ENCODE measurements around the gene RUNX1.

The RUNX1 gene

DNA sequence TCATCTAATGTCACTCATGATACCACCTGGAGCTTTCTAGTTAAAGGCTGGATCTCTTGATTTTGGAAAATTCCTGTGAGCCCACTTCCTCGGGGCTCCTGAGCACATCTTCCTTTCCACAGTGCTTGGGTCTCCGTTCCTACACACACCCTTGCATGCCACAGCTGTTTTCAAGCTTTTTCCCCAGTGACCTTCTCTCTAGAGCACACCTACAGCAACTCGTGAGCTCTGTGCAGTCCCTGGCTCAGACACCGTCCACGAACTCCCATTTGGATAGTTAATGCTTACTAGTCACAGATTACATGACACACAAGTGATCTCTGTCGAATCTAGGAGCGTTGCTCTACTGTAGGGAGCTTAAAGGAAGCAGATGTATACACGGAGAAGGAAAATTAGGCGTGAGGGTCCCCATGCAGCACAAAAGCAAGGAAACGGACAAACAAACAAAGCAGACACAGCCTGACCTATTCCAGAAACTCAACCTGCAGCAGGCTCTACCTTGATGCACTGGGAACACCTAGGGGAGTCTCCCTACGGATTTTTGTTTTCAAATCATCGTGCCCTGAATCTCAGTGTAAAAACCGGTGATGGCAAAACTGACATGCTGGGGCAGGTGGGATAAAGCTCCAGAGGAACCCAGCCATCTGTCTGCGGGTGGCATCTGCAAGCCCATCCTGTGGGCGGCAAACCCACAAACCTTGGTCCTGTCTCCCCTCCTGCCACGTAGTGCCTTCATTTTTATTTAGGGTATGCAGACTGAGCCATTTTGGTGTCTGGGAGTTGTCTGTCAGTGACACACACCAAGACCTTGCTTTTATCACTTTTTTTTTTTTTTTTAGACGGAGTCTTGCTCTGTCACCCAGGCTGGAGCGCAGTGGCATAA is 177.8 kb downstream of the RUNX1 start:
- DNase-seq = no peak

DNA sequence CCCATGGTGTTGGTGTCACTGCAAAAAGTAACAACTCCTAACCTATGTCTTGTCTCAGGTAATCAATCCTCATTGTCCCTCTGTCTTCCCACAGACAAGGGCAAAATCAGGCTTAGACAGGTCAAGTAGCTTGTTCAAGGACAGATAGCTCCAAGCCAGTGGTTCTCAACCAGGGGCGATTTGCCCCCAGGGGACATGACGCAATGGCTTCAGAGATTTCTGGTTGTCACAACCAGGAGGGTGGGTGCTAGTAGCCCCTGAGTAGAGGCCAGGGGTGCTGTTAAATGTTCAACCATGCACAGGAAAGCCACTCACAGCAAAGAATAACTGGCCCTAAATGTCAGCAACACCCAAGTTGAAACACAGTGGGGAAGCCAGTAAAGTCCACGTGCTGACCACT is 178.9 kb downstream of the RUNX1 start:
- no peak for DNase-seq

DNA sequence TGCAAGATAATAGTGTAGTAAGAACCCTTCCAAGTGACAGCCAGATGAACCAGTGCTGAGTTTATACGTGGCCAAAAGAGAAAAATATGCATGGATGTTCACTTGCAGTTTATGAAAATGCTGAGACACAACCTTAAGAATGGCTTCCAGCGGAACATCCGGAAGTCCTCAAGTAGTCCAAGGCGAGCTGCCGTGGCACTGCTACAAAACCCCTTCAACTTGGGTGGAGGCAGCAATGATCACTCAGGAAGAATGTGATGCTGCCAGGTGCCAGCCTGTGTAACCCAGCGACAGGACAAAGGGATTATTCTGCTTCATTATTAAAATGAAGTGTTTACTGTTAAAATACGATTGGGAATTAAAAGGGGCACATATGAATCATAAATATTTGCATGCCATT is 179.6 kb downstream of the RUNX1 start:
- DNase-seq = no peak

DNA sequence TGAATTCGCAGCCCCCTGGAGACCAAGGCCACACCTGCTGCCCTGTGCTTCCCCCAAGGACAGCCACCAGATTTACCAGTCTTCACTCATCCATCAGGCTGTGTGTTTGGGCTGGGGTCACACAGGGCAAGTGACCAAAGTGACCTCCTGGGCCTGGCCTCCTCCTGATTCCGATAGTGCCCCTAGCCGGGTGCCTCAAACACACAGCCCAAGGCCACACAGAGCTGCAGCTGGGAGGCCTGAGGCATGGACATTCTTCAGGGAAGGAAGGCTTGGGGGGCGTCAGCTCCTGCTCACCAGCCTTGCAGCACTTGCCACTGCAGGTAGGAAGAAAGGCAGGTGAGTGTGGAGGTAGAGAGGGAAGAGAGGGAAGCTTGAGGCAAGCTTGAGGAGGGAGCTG is 181.3 kb downstream of the RUNX1 start:
- no peak for DNase-seq

DNA sequence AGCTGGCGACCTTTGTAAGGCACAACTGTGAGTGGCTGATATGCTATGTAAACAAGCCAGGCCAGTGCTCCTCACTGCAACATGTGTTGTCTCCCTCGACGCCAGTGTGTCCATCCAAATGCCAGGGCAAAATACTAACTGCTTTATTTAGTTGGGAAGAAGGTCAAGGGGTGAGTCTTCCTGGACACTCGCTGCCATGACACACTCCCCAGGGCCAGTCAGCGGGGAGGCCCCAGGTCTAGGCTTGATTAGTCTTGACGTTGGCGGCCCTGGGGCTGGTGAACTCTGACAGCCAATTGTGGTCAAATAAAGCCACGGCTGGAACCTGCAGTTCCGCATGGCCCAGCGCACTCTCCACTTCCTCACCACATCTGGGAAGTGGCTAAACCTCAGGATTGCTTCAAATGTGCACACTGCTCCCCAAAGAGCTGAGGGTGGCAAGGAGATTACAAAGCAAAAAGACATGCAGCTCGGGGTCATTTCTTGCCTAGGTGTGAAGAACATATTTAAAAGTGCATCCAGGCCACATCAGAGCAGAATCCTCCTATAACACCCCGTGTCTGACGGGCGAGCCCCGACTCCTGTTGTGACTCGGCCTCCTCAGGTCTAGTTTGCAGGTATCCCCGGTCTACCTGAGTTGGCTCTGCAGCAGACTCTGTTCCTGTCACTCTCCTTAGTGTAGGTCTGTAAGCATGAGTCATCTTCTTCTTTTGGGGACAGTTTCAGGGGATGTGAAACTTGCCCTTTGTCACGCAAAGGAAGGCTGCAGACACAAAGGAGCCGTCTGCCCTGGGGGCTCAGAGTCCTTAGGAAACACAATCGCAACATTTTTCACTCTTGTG is 183.5 kb downstream of the RUNX1 start:
- peak in 1 of 2 experiments; percentile 9 for DNase-seq

DNA sequence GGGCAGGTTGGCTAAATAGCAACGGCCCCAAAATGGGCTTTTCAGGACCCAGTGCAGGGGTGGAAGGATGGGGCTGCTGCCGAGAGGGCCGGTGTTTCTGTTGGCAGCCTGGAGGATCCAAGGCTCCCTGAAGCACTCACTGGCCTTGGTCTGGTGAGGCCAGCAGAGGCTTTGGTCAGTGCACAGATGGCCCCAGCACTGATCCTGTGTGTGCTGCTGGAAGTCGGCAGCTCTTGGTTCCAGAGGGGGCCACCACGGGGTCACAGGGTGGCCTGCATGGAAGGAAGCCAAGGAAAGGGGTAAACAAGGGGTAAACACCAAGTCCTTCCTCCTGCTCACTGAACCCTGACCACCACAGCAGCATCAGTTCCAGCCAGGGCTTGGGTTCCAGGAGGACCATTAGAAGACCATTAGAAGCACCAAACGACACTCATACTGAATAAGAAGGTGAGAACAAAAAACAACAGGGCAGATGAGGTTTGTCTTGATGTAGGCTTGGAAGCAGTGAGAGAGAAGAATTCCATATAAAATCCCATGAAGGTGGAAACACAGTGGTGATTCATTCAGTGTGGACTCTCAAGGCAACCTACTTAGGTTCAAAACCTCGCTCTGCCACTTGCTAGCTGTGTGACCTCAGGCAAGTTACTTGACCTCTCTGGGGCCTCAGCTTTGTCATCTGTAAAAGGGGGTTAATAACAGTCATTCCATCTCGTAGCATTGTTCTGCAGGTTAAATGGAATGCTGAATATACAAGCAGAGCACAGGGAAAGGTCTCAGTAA is 184.5 kb downstream of the RUNX1 start:
- no peak for DNase-seq

DNA sequence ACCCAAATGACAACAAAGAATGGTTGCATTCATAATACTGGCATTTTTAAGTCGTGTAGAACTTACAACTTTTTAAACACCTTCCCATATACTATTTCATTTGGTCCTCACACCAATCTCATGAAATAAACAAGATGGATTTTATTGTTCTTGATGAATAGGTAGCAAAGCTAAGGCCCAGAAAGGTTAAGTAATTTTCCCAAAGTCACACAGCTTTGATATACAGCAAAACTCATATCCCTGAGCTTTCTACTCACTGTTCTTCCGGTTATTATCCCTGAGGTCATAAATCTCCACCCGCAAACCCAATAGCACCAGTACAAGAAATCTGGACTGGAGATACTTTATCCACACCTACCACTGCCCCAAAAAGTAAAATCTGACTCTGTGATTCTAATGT is 186.2 kb downstream of the RUNX1 start:
- DNase-seq = no peak

DNA sequence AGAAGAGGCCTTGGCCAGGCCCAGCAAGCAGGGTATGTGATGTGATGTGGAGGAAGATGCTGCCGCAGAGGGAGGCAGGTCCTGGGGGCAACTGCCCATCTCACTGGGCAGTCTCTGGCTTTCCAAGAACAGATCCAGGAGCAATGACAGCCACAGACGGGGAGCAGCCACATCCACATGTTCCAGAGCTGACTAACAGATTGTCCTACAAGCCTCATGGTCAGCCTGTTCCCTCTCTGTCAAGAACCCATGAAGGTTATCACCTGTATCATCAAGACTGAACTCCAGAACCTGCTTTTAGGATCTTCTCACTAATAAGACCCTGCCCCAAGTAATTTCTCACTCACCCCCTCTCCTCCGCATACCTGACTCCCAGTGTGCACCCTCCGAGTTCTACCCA is 187.8 kb downstream of the RUNX1 start:
- no peak for DNase-seq

DNA sequence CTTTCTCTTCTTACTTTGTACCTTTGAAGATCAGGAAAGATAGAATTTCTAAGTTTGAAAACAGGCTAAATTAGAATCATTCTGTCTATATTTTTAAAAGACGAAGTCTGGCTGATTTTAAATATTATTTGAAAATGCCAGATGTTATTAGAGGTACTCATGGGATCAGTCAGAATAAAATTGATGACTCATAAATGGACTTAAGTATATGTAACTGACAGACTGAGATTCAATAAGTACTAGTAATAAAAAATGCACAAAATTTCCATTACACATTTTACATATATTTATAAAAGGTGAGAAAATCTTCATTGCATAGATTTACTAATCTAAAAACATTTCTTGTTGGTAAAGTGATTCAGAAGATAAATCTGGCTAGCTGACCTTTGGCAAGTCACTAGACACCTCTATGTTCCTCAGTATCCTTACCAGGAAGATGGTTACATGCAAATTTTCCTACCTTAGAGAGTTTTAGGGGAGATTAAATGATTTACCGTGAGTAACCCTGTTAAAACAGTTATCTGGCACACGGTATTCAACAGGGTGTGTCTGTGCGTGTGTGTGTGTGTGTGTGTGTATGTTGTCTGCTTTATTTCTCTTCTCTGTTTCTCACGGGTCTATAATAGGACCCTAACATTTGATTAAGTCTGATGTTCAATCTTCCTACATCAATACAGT is 189.0 kb downstream of the RUNX1 start:
- no peak for DNase-seq

DNA sequence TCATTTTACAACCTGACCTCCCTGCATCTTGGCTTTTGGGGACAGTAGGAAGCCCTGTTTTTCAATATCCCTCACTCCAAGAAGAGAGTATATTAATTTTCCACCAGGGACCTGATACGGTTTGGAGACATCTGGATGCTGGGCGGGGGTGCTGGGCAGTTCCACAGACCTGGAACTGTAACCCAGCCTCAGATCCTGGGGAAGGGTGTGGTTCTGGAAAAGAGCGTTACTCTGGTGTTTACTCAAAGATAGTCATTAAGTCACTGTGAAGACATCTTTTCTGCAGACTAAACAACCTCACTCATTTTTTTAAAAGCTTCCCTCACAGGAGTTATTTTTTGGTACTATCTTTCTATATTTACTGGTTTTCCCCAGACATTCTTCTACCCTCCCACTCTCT is 190.5 kb downstream of the RUNX1 start:
- DNase-seq = no peak

DNA sequence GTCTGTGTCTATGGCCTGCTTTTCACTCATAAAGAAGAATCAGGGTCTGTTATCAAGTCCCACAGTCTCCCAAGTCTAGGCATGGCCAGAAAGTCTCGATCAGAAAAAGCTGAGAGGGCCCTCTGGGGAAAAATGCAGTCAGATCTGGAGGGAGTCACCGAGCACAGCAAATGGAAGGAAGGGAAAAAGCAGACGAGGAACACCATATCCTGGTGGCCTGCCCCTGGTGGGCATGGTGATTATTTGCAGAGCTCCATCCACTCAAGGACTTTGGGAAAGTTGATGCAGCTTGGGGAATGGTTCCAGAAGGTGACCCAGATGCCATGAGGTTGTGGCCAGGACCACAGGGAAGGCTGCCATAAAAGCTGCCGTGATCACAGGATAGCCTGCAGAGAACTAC is 191.2 kb downstream of the RUNX1 start:
- no peak for DNase-seq

DNA sequence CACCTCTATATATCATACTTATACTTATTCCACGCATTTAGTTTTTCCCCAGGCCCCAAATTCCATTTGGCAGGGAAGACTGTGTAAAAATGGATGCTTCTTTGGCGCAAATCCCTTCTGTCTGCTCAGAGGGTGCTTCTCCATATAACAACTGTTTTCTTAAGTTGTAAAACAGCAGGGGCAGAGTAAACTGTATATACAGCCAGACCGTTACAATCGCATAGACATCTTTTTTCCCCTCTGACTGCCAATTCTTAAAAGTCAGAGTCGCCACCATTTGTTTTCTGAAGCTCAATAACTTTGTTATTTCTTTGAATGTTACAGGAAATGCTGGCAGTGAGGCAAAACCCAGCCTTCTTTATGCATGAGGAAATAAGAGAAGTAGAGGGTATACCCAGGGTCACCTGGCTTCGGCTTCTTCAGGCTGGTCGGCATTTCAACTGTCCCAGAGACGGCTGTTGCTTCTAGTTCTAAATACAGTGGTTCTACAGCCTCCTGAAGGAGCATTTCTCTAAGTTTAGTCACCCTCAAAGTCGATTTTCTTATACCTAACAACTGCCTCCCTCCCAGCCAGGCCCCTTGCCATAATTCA is 191.9 kb downstream of the RUNX1 start:
- DNase-seq = no peak

DNA sequence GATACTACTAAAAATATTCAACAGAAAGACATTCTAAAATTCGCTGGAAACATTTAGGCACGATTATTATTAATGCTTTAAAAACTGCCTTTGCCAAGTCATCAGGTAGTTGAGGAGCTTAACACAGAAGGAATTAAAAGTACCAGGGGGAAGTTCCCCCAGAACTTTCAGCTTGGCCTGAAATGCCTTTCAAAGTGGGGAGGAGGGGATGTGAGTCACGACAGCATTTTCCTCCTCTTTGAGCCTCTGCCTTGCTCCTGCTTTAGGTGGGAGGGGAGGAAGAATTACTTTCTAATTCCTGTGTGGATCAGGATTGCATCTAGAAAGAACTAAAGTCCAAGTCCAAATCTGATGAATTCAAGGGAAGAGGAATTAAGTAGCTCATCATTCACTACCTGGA is 196.7 kb downstream of the RUNX1 start:
- DNase-seq = no peak

DNA sequence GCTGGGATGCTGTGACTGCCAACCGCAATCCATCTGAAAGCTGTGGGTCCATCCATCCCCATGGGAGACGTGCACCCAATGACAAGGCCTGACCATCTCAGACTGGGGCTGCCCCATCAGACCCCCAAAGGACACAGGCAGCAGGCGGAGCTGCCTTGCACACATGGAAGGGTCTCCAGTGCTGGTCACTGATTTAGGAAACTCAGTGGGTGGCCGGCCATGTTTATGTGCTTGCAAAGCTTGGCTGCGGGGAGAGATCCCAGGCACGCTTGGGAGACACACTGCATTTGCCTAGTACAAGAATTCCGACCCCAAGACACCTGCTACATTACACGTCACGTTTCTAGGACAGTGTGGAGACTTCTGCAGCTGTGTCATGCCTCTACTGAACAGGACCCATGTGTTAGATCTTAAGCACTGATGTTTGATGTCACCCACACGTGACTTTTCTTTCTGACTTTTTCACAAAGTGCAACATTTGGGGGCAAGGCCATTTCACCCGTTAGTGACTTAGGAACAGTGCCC is 198.9 kb downstream of the RUNX1 start:
- no peak for DNase-seq

DNA sequence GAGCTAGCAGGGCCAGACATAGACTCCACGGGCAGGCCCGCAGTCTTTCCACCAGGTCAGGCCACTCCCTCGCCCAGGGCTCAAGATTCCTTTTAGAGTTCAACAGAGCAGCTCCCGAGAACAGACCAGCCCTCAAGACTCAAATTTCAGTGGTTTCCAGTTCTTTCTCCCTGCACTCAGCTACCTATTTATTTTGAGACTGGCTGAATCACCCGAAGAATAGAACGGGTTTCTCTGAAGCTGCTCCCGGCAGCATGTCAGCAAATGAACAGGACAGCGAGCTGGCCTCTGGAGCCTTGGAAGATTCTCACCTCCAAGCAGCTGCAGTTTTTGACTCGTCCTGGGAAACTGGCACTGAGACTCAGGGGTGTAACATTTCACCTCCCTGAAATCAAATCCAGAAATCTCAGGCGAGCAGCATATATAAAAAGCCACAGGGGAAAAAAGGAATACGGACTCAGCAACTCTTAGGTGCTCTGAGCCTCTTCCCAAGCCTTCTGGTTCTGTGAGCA is 202.4 kb downstream of the RUNX1 start:
- DNase-seq = no peak

DNA sequence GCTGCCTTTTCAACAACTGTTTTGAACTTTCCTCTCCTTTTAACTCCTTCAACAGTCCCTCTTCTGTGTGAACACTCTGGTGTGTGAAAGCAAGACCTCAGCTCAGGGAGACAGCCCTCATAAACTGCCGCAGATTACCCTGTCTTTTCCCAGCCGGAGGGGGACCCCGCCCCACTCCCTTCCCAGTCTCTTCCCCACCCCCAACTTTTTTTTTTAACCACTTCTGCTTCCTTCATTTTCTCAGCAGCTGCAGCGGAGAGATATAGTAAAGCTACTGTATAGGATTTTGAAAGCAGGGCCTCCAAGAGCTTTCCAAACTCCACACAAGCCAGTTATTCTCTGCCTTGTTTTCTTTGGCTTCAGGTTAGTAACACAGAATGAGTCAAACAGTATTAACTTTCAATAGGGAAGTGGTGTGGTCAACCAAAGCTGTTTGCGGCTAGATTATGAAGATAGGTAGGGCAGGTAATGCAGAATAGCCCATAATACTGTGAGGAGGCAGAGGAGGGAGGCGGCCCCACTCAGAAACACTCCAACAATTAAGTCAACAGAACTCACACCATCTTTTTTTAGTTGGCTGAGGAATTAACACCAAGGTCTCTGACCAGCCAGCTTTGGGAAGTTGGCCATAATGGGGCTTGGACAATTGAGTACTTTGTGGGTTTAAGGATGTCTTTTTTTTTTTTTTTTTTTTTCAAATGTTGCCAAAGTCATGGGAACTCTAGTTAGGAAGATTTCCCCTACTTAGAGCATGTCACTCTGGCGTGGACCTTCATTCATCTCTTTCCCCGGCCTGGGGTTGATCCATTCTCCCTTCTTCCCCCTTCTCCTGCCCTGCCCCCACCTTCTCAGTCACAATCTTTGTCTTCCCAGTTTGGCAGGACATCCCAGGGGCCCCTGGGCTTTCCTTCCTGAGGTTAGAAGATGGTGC is 203.3 kb downstream of the RUNX1 start:
- DNase-seq = peak; percentile 13 to 14

DNA sequence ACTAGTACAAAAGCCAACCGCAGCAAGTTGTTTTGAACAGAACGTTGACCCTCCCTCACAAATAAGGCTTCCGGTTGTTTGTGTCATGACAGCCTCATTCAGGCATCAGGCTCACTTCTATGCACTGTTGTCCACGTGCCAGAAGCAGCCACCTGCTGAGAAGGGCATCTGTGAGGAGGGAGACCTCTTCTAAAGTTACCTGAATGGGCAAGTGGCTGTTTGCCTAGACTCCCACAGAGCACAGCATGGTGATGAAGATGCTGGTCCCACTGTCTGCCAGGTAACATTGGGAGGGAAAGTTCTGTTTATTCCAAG is 204.2 kb downstream of the RUNX1 start:
- no peak for DNase-seq

DNA sequence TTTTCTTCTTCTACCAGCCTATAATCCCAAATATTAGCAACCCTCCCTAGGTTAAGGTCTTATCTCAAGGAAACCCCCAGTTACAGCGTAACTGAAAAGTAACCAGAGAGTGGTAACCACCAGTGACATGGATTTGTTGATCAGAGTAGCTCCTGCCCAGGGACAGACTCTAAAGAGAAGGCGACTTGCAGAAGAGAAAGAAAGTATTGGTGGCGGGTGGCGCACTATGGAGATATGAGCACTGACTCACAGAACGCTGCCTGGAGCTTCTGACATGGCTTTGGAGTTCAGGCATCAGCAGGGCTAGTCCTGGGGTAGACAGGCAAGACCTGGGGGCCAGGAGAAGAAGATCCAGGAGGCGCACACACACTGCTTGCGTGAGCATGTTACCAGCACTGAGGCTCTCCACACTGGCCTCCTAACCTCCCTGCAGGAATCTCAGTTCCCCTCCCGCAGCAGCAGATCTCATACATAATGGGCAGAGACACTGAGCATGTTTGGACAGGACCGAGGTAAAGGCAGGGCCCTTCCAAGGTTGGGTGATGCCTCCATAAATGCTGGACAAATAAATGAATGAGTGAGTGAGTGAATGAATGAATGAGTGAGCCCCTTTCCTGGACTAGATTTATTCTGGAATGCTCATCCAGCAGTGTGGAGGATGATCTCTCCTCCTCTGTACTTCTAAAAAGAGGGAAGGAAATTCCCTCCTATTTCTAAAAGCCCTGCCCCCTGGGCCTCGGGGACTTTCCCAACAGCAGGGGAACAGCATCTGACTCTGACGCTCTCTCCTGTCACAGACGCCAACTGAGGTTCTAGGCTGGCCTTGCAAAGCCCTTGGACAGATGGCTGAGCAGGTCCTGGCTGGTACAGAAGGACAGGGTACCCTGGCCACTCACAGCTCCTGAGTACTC is 204.8 kb downstream of the RUNX1 start:
- no peak for DNase-seq

DNA sequence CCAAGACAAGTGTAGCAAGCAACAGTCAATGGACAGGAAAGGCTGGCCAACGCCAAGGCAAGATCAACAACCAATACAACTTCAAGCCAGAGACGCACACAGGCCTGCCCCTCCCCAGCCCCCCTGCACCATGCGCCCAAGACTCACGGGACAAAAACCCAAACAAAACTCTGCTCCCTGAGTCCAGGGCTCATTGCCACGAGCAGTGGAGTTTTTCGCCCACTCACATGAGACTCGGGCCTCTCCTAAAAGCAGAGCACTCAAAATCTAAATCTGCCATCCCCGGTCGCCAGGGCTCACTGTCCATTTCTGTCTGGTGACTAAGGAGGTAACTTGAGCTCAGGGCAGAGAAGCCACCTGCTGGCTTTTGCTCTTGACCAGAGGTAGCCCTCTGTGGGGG is 205.5 kb downstream of the RUNX1 start:
- no peak for DNase-seq

DNA sequence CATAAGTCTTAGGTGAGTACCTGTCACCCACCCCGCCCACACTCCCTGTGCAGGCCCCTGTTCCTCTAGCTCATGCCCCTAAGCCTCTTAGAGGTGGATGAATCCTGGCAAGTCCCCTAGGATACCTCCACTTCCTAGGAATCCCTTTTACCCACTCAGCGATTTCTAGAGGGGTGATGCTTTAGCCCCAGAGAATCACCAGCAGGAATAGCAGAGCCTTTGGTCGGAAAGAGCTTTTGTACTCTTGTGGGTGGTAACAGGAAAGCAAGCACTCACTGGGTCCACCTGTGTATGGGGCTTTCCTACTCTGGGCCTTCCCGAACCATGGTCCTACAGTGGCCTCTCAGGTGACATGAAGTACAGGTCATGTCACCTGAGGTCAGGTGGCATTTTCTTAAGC is 207.9 kb downstream of the RUNX1 start:
- no peak for DNase-seq

Measured in activated CD4-positive, alpha-beta T cell treated with anti-CD3 and anti-CD28 coated beads, Interleukin-2, amount 50 U/mL, for 4 hours (primary cell).